ENCODE data around the gene OR8B4.
"Not testable (repeated sequence)": the region's sequence is repeated elsewhere in the genome, so short reads cannot be mapped to it uniquely, and the experiment has no call there.

OR8B4 gene, protein sequence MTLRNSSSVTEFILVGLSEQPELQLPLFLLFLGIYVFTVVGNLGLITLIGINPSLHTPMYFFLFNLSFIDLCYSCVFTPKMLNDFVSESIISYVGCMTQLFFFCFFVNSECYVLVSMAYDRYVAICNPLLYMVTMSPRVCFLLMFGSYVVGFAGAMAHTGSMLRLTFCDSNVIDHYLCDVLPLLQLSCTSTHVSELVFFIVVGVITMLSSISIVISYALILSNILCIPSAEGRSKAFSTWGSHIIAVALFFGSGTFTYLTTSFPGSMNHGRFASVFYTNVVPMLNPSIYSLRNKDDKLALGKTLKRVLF

DNA sequence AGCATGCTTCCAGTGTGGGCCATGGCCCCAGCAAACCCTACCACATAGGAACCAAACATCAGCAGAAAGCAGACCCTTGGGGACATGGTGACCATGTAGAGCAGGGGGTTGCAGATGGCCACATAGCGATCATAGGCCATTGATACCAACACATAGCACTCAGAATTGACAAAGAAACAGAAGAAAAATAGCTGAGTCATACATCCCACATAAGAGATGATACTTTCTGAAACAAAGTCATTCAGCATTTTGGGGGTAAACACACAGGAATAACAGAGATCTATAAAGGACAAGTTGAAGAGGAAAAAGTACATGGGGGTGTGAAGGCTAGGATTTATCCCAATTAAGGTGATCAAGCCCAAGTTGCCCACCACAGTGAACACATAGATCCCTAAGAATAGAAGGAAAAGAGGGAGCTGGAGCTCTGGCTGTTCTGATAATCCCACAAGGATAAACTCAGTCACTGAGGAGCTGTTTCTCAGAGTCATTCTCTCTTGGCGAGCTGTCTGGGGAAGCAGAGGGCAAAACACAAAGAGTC, at the start of gene OR8B4:
OR8B4 (minus strand) TSS at position 488 of the 538 bp plus-strand sequence; CDS start at position 488, 0 bp downstream.
- no peak within 1 kb of the TSS for H3K27ac ChIP-seq
- no peak for DNase-seq (ENCODE audit: low read depth, low spot score)

DNA sequence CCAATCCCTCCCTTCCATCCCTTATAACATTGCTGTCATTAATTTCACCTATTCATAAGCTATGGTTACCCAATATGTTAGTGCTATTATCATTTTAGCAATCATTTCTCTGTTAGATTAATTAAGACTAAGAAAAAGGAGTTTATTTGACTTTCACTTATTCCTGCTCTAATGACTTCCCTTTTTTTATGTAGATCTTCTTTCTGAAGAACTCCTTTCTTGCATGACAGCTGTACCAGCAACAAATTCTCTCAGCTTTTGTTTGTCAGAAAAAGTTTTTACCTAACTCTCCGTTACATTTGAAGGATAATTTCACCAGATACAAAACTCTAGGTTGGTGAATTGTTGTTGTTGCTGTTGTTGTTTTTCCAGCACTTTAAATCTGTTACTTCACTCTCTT, 49.4 kb upstream of the OR8B4 start:
- DNase-seq (ENCODE audit: low read depth, low spot score) = no peak
- H3K27ac ChIP-seq = no peak overlapping the region

DNA sequence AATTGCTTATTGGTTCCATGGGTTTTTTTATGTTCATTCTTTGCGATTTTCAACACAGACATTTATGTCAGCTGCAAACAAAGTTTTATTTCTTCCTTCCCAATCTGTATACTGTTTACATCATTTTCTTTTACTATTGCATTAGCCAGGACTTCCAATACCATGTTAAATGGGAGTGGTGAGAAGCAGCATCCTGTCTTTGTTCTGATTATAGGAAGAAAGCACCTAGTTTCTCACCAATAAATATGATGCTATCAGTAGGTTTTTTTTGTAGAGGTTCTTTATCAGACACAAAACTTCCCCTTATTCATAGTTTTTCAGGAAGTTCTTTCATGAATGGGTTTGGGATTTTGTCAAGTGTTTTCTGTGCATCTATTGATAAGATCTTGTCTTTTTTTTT, 48.8 kb upstream of the OR8B4 start:
- DNase-seq (ENCODE audit: low read depth, low spot score) = no peak
- H3K27ac ChIP-seq = no peak overlapping the region

DNA sequence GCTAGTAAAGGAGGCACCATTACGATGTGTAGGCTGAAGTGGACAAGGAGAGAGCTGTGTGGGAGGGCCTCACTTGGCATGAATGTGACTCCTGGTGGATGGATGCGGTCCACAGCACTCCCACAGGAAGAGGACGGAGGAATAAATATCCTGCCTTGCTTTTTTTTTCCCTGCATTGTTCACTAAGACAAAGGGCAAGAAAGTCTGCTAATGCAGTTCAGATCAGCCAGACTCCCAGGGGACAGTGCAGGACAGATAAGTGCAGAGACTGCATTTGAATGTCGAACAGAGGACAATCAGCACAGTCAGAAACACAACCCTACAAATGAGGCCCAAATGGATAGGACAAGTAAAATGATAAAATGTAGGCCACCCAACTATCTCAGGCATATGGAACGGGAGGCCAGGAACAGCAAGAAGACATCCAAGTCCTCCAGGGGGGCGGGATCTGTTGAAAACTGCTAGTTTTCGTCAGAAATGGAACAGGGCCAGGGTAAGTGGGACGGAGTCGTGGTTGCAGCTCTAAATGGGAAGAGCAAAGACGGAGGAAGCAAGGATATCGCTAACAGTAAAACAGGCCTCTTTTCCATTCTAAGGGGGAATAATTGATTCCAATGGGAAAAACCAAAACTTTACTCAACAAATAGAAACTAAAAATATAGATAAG, 46.0 kb upstream of the OR8B4 start:
- H3K27ac ChIP-seq = no peak overlapping the region
- no peak for DNase-seq (ENCODE audit: low read depth, low spot score)

DNA sequence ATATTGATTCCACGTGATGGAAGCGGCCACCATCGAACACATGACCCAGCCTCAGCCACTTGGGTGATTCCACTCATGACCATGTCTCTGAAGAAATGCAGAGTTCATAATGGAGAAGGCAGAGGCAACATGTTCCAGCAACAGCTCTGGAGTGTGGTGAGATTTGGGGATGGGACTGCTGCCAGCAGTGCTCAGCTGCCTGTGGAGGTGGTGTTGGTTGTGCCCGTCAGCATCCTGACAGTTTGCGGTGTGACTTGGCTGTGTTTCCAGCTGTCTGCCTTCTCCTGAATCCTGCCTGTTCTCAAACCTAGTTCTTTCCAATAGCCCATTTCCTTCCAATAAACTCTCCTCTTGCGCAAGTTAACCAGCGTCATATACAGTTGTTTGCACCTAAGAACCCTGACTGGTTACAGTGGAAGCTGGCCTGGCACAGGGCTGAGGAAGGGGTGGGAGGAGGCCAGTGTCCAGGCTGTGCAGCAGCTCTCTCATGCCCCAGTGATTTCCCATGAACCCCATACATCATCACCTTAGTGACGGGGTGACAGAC, 42.8 kb upstream of the OR8B4 start:
- no peak overlapping the region for H3K27ac ChIP-seq
- no peak for DNase-seq (ENCODE audit: low read depth, low spot score)

DNA sequence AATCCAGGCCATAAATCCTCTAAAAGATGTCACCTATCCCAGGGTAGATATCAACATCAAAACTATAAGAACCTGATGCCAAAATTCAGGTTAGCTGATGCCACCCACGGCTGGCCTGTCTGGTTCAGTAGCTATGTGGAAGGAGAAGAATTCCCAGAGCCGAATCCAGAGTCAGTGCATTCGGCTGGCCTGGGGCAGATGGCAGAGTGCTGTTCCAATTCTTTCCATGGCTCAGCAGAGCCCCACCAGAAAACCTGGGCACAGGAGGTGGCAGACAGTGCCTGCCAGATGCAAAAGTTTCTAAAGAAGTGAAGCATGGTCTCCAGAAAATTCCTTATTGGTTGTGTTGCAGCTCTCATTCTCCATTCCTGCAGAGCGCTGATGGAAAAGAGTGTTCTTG, 40.7 kb upstream of the OR8B4 start:
- no peak overlapping the region for H3K27ac ChIP-seq
- DNase-seq (ENCODE audit: low read depth, low spot score) = no peak

DNA sequence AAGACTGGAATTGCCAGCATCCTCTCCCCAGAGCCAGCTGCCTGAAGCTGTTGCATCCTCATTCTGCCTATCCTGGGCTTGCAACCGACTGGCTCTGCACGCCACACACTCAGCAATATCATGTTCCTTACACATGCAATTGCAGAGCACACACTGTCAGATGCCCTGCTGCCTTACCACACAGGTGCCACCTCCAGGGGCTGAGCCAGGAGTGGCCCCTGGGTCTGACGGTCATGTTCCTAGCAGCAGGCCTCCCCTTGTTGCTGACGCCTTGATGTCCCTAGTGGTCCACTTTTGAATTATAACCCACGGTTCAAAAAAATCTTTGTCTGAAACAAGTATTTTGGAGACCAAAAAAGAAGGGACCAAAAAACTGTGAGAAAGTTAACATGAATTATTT, 39.3 kb upstream of the OR8B4 start:
- H3K27ac ChIP-seq = no peak overlapping the region
- no peak for DNase-seq (ENCODE audit: low read depth, low spot score)

DNA sequence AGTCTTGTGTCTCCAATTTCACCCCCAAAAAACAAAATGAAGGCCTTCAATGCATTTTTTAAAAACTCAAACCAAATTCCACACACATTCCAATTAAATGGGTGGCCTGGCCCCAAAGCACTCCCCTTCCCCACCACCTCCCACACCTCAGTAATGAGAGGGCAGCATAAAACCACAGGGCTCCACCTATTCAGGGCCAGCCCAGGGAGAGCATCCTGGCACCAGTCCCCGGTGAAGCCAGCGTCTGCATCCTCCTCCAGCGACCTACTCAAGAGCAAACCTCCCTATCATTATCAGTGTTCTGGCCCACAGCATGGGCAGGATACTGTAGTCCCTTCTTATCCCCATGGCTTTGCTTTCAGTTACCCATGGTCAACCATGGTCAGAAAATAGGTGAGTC, 38.7 kb upstream of the OR8B4 start:
- no peak overlapping the region for H3K27ac ChIP-seq
- DNase-seq (ENCODE audit: low read depth, low spot score) = no peak

DNA sequence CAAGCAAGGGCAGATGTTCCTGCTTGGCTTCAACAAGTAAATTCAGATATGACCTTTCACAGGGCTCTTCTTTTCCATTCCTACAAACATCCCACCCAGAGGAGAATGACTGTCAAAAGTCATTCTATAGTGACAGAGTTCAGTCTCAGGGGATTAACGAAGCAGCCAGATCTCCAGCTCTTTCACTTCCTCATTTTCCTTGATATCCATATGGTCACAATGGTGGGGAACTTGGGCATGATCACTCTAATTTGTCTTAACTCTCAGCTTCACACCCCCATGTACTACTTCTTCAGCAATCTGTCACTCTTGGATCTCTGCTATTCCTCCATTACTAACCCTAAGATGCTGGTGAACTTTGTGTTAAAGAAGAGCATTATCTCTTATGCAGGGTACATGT, 35.8 kb upstream of the OR8B4 start:
- H3K27ac ChIP-seq = no peak overlapping the region

DNA sequence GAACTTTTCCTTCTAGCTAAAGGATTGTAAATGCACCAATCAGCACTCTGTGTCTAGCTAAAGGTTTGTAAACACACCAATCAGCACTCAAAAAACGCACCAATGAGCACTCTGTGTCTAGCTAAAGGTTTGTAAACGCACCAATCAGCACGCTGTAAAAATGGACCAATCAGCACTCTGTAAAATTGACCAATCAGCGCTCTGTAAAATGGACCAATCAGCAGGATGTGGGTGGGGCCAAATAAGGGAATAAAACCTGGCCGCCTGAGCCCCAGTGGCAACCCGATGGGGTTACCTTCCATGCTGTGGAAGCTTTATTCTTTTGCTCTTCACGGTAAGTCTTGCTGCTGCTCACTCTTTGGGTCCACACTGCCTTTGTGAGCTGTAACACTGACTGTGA, 34.7 kb upstream of the OR8B4 start:
- H3K27ac ChIP-seq; DNase-seq (ENCODE audit: low read depth, low spot score): not testable (repeated sequence)

More for the DNA sequence above, 35.8 kb upstream of the OR8B4 start:
- DNase-seq (ENCODE audit: low read depth, low spot score) = no peak

DNA sequence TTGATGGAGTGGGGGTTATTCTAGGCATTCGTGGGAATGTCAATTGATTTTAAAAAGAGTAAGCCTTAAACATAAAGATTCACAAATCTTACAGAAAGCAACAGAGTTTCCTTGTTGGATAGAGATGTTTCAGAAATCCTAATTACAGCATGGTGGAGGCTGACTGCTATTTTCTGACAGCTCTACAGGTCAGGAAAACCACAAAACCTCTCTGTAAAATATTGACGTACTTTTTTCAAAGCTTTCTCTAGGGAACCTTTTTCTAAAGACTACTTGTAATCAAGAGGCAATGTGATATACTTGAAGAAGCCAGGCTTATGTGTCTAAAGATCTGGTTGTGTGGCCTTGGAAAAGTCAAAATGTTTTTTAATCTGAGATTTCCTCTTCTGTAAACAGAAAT, 29.9 kb upstream of the OR8B4 start:
- no peak for DNase-seq (ENCODE audit: low read depth, low spot score)
- no peak overlapping the region for H3K27ac ChIP-seq

DNA sequence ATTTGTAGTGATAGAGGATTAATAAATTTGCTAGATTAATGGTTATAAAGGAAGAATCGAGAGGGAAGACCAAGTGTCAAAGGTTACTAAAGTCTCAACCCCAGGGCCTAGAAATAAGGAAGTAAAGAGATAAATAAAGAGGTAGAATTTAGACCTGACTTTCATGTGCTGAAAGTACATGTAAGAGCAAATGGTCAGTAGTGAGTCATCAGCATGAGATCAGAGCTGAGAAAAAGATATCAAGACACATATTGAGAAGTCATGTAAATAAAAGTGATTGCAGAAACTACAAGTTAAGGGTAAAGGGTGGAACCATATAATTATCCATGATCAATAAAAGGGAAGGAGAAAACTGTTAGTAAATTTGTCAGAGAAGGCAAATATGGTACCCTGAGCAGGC, 22.2 kb upstream of the OR8B4 start:
- no peak for DNase-seq (ENCODE audit: low read depth, low spot score)
- H3K27ac ChIP-seq = no peak overlapping the region

DNA sequence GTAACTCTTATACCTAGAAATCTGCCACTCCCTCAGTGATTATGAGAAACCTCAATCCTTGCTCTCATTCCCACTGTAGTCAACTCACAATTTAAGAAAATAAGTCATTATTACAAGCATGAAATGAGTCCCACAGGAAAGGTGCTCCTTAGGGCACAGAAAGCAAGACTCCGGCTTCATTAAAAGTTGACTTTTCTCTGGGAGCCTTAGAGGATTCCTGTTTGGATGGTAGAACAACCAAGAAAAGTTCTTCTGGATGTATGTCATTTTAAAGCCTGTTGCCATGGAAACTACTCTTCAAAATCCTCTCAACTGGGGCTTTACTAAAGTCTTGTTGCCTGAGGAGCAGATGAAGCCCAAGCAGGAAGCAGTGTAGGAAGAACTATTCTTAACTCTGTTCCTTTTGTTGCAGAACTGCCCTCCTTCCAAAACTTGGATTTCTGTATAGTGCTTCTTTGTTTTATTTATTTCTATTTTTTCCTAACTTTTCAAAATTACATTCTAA, 21.0 kb upstream of the OR8B4 start, which contains the start of gene OR8B8:
OR8B8 (minus strand) TSS at position 51 of the 505 bp plus-strand sequence. CDS start 4,611 bp downstream, outside the sequence.
- no peak for DNase-seq (ENCODE audit: low read depth, low spot score)
- no peak within 1 kb of the TSS for H3K27ac ChIP-seq

DNA sequence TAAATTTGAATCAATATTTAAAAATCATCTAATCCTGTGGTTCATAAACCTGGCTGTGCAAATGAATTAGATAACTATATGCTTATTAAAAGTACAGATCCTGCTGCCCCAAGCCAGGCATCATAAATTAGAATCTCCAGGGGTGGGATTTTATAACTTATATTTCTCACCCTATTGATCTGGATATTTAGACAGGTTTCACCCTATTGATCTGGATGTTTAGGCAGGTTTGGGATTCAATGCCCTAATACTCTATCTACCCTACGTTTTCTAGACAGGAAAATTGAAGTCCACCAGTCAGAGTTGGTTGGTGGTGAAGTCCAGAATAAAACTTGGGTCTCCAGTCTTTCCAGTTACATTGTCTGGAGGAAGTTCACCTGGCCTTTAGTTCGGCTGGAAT, 18.2 kb upstream of the OR8B4 start:
- no peak overlapping the region for H3K27ac ChIP-seq
- DNase-seq (ENCODE audit: low read depth, low spot score) = no peak

DNA sequence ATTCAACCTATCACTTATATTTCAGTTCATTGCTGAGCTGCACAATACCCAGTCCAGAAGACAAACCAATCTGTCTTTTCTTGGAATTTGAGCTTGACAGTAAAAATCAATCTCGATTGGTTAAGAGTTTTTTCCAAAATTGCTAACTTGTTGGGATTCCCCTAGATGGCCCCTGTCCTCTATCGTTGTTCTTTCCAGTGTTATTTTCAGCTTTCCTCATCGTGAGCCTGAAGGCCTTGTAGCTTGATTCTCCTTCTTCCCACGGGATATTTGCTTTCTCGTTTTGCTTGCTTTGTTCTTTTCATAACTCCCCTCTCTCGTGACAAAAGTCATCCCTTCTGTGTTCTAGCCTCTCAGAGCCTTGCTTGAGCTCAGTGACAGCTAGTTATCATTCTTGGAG, 17.8 kb upstream of the OR8B4 start:
- H3K27ac ChIP-seq = no peak overlapping the region

DNA sequence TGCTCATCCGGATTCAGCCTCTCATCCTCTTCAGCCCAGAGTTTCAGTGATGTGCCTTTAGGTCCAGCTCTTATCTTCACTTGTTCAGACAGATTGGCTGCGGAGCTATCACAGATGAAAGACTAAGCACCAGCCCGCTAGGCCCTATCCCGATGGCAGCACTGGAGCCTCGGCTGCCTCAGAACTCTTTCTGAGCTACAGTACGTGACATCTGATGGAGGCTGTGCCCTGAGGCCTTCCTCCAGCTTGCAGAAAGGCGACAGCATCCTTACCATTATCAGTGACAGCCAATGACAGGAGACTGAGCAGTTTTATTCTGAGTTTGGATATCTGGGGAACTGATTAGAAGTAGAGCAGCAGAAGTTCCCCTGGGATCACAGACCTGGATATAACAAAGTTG, 16.8 kb upstream of the OR8B4 start:
- DNase-seq (ENCODE audit: low read depth, low spot score) = no peak

More for the DNA sequence above, 17.8 kb upstream of the OR8B4 start:
- DNase-seq (ENCODE audit: low read depth, low spot score) = no peak

DNA sequence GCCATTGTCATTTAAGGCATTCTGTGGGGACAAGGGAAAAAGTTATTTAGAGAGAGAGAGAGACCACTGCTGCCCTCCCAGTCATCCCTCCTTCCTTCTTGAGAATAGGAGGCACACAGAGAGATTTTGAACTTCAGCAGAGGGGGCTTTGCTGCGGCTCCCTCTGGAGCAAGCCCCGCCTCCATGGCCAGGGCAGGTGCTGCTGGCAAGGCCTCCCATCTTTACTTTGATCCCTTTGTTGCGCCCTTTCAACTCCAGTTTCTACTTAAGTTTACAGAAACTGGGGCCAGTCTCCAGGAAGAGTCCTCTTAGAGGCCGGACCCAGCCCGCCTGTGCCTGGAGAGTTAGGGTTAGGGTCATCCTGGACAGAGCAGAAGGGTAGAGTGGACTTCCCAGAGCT, 16.4 kb upstream of the OR8B4 start:
- H3K27ac ChIP-seq = no peak overlapping the region
- no peak for DNase-seq (ENCODE audit: low read depth, low spot score)

More for the DNA sequence above, 16.8 kb upstream of the OR8B4 start:
- no peak overlapping the region for H3K27ac ChIP-seq

DNA sequence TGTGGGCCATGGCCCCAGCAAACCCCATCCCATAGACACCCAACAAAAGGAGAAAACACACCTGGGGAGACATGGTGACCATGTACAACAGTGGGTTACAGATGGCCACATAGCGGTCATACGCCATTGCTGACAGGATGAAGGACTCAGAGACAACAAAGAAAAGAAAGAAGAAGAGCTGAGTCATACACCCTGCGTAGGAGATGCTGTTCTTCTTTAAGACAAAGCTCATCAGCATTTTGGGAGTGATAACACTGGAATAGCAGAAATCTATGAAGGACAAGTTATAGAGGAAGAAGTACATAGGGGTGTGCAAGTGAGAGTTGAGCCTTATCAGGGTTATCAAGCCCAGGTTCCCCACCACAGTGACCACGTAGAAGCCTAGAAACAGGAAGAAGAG, 15.9 kb upstream of the OR8B4 start:
- DNase-seq (ENCODE audit: low read depth, low spot score) = no peak
- no peak overlapping the region for H3K27ac ChIP-seq

DNA sequence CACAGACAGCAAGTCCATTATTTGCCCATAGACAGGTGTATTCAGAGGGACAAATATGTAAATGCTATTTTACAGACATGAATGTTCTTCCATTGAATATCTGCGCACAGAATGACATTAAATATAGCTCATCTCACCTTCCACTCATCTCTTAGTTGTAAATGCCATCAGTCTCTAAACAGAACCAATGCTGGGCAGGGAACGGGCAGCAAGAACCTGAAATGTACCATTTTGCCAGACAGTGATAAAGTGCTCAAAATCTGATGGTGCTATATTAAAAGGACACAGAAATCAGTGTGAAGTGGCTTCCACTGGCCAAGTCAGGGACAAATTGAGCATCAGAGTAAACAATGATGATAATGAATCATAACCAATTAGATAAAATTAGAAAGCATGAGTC, 10.0 kb upstream of the OR8B4 start:
- H3K27ac ChIP-seq = no peak overlapping the region
- no peak for DNase-seq (ENCODE audit: low read depth, low spot score)

DNA sequence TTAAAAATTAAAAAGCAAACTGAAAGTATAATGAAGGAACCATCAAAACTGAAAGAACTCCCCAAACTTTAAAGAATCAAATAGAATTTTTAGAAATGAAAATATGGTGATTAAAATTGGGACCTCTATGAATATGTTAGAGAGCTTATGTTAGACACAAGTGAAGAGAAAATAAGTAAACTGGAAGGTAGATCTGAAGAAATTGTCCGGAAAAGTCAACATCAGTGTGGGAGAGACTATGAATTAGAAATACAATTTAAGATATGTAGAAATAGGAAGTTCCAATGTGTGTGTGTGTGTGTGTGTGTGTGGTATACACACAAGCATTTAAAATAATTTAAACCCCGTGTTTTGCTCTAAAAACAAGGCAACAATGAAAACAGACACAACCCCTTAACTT, 4.9 kb upstream of the OR8B4 start:
- H3K27ac ChIP-seq = no peak overlapping the region
- no peak for DNase-seq (ENCODE audit: low read depth, low spot score)

DNA sequence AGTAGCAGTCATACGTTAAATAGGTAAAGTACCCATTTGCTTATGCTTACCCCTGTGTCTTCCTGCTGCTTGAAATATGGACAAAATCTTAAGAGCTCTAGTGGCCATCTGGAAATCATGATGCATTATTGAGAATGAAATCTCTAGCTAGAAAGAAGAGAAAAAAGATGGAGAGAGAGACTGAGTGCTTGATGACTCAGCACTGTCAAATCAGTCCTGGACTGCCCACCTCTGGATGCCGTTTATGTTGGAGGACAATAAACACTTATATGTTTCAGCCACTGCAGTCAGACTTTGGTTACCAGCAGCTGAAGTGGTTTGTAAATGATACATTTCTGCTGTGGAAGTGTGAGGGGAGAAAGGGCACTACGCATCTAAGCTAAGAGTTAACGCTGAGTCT, 3.6 kb downstream of the OR8B4 start:
- no peak overlapping the region for H3K27ac ChIP-seq
- no peak for DNase-seq (ENCODE audit: low read depth, low spot score)
